PC-3 (cell line): ENCODE results near the gene UBASH3B. TPM values are rescaled to one million over a fixed set of nuclear protein-coding genes. Genes with fewer than 3 reads are reported as not detected.
A peak's percentile ranks its signal among the peaks of the same experiment; 100 is the strongest.

Experiments used
- ATAC-seq: fragments of 200-7000 bp; cut with Tn5 transposase; 2 replicates; pipeline ENCODE4 v1.9.1; 2020; ENCODE audit warnings: mild to moderate bottlenecking, moderate library complexity
- BruUV-seq: library from RNA; stranded (reverse); fragments of 400-500 nt; replicated peaks from 2 replicates; lab custom pipeline; 2021; lab: Mats Ljungman, UMichigan
- CTCF ChIA-PET: fragments of 300-600 bp; sonication (Branson Sonifier 250); formaldehyde crosslinking; loops from one replicate; lab custom pipeline; 2022; ENCODE audit warnings: antibody characterized with exemption; lab: Charles Lee
- POLR2A ChIA-PET: fragments of 300-600 bp; sonication (Branson Sonifier 250); formaldehyde crosslinking; loops from one replicate; lab custom pipeline; 2022; ENCODE audit warnings: antibody characterized with exemption; ENCODE audit not compliant: unreplicated experiment; lab: Charles Lee
- DNase-seq: peaks from one replicate; pipeline ENCODE4 v3.0.0-alpha.2; 2015
- H2AFZ ChIP-seq: fragments of 300-600 bp; sonication (generic); 2 replicates; pipeline ENCODE4 v1.6.0; 2016; ENCODE audit warnings: antibody characterized with exemption, low read length
- H3F3A ChIP-seq: fragments of 300-600 bp; sonication (generic); one replicate; pipeline ENCODE4 v1.6.0; 2017; ENCODE audit warnings: antibody characterized with exemption, low read length, control low read depth, mild to moderate bottlenecking; ENCODE audit not compliant: unreplicated experiment
- H3K27ac ChIP-seq: fragments of 300-600 bp; sonication (generic); 2 replicates; pipeline ENCODE4 v1.5.1; 2016; ENCODE audit warnings: mild to moderate bottlenecking, low read length
- H3K27me3 ChIP-seq: fragments of 300-600 bp; sonication (generic); 2 replicates; pipeline ENCODE4 v1.6.1; 2016; ENCODE audit warnings: low read length, mixed read lengths
- H3K36me3 ChIP-seq: fragments of 300-600 bp; sonication (generic); 2 replicates; pipeline ENCODE4 v1.6.1; 2016; ENCODE audit warnings: low read depth, mixed run types, low read length, mixed read lengths
- H3K4me1 ChIP-seq: fragments of 300-600 bp; sonication (generic); 2 replicates; pipeline ENCODE4 v1.5.1; 2016; ENCODE audit warnings: low read length; ENCODE audit not compliant: insufficient read depth
- H3K4me2 ChIP-seq: fragments of 300-600 bp; sonication (generic); 2 replicates; pipeline ENCODE4 v1.6.0; 2016; ENCODE audit warnings: low read length
- H3K4me3 ChIP-seq: fragments of 300-600 bp; sonication (generic); 2 replicates; pipeline ENCODE4 v1.5.1; 2016; ENCODE audit warnings: mild to moderate bottlenecking, low read length, mixed read lengths
- H3K79me2 ChIP-seq: fragments of 300-600 bp; sonication (generic); 2 replicates; pipeline ENCODE4 v1.6.1; 2017; ENCODE audit warnings: low read length, mixed read lengths
- H3K9ac ChIP-seq: fragments of 300-600 bp; sonication (generic); 2 replicates; pipeline ENCODE4 v1.6.0; 2016; ENCODE audit warnings: mild to moderate bottlenecking, low read length
- H3K9me2 ChIP-seq: fragments of 300-600 bp; sonication (generic); replicated peaks from 2 replicates; pipeline ENCODE4 v1.6.1; 2016; ENCODE audit warnings: mixed run types, low read length, mixed read lengths
- H3K9me3 ChIP-seq: fragments of 300-600 bp; sonication (generic); 2 replicates; pipeline ENCODE4 v1.6.1; 2016; ENCODE audit warnings: low read length, mixed read lengths
- H4K20me1 ChIP-seq: fragments of 300-600 bp; sonication (generic); 2 replicates; pipeline ENCODE4 v1.6.1; 2016; ENCODE audit warnings: low read length, mixed read lengths
- CTCF ChIP-seq: fragments of 300-600 bp; sonication (generic); conservative IDR thresholded peaks from 2 replicates; pipeline ENCODE4 v1.5.1; 2017; ENCODE audit warnings: antibody characterized with exemption, low read depth, mild to moderate bottlenecking, low read length
- EZH2 ChIP-seq: fragments of 300-600 bp; sonication (generic); IDR thresholded peaks from one replicate; pipeline ENCODE4 v1.6.1; 2017; ENCODE audit warnings: antibody characterized with exemption, mild to moderate bottlenecking, low read length; ENCODE audit not compliant: unreplicated experiment
- EZH2phosphoT487 ChIP-seq: fragments of 300-600 bp; sonication (generic); IDR thresholded peaks from 2 replicates; pipeline ENCODE4 v1.6.1; 2018; ENCODE audit warnings: mild to moderate bottlenecking, antibody characterized with exemption, low read length, borderline replicate concordance
- intact Hi-C: fragments of 100-400 bp; cut with micrococcal nuclease; formaldehyde crosslinking; loops from 2 replicates; pipeline ENCODE4 v1.9.0; 2023
- total RNA-seq: library from RNA; depleted of rRNA; stranded (reverse); fragments of >200 nt; gene quantifications from 2 replicates; pipeline ENCODE4 v1.2.3, GENCODE V29; 2014

The UBASH3B gene
- total RNA-seq, 1 experiment from 2014 or later = 178 TPM

DNA sequence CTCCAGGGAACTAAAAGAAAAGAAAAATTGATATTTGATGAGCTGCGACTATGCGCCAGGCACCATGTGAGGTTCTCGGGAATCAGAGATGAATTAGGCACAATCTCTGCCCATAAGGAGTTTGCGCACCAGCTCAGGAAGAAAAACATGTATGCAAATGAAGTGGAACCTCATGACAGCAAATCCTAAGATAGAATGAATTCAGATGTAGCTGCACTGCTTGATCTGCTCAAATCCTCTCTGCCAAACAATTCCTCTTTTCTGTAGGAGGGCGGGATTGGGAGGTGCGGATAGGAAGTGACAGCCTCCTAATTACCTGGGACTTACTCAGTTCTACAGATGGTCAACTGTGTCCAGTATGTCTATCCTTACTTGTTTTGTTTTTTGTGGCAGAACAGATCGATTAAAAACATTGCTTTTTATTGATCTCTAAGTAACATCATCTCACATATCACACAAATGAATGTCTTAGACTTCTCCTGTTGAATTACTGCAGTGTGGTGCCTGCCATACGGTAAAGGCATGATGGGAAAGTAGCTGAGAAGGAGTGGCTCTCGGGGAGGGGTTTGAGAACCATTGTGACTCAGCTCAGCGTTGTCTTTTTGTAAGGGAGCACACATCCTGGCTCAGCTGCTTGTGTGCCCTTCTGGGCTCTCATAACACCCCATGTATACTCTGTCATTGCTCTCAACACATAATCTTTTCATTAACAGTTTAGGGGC, 196.7 kb downstream of the UBASH3B start:
- Histone ChIP-seq H3K4me3 (no peak overlapping the region), H3K27me3 (no peaks in the 10 kb centered on the region), H3K9me2 (no peaks in the 10 kb centered on the region), H3K36me3 (no peaks in the 10 kb centered on the region), H3K9me3 (no peaks in the 10 kb centered on the region), H3K4me2 (no peak overlapping the region), H3K4me1 (peaks cover 31% of the 10 kb centered on the region), H3K9ac (no peak overlapping the region), H3F3A (peaks cover 8% of the 10 kb centered on the region), H3K27ac (no peak overlapping the region; the same call in 1 of the 2 replicates), H3K79me2 (no peaks in the 10 kb centered on the region), H4K20me1 (no peaks in the 10 kb centered on the region), H2AFZ (peak overlapping the region; percentile 45)
- ATAC-seq (no peak), DNase-seq (peak; percentile 43)
- ChIA-PET CTCF (interaction anchor here (0.6 to 2.3 kb wide), 8 partner anchors 8 to 346 kb away, joined by 3 to 11 read pairs (median 5); no protein-coding TSS in a partner anchor), POLR2A (no interaction called here)
- BruUV-seq = no TSS peak
- TF ChIP-seq EZH2 (no peak), EZH2phosphoT487 (no peak), CTCF (no peak)
- intact Hi-C loops = no loop called here

- H3K9me2 ChIP-seq = no peaks in the 10 kb centered on the region
- H2AFZ ChIP-seq = peak overlapping the region; percentile 45; the same call in 1 of the 2 replicates
- ChIA-PET POLR2A (no interaction called here), CTCF (interaction anchor here (0.6 to 2.3 kb wide), 8 partner anchors 8 to 347 kb away, joined by 3 to 11 read pairs (median 5); no protein-coding TSS in a partner anchor)
- no peaks in the 10 kb centered on the region for H3K27me3 ChIP-seq
- TF ChIP-seq EZH2phosphoT487 (no peak), EZH2 (no peak), CTCF (no peak)
- peaks cover 36% of the 10 kb centered on the region for H3K4me1 ChIP-seq
- no peak overlapping the region for H3K4me2 ChIP-seq
- H3F3A ChIP-seq = peaks cover 8% of the 10 kb centered on the region
- DNase-seq (no peak), ATAC-seq (no peak)
- no TSS peak for BruUV-seq
- H3K9me3 ChIP-seq = no peaks in the 10 kb centered on the region
- no peak overlapping the region; the same call in 1 of the 2 replicates for H3K27ac ChIP-seq
- H3K36me3 ChIP-seq = no peaks in the 10 kb centered on the region
- no peaks in the 10 kb centered on the region for H3K79me2 ChIP-seq
- H3K4me3 ChIP-seq = no peak overlapping the region
- H3K9ac ChIP-seq = no peak overlapping the region
- no peaks in the 10 kb centered on the region for H4K20me1 ChIP-seq
- intact Hi-C loops = no loop called here
Measured at GRCh38 chr11:122852796-122853160, 197.3 kb downstream of the UBASH3B start.

- Histone ChIP-seq H3K9me3 (no peaks in the 10 kb centered on the region), H3F3A (peaks cover 8% of the 10 kb centered on the region), H3K9me2 (no peaks in the 10 kb centered on the region), H3K4me2 (no peak overlapping the region), H3K9ac (peak overlapping the region; percentile 52), H3K79me2 (no peaks in the 10 kb centered on the region), H3K4me1 (peaks cover 41% of the 10 kb centered on the region), H3K4me3 (no peak overlapping the region), H3K27me3 (no peaks in the 10 kb centered on the region), H2AFZ (no peak overlapping the region; the same call in 1 of the 2 replicates), H3K36me3 (no peaks in the 10 kb centered on the region), H4K20me1 (no peaks in the 10 kb centered on the region), H3K27ac (no peak overlapping the region)
- BruUV-seq = no TSS peak
- TF ChIP-seq EZH2 = no peak
- no peak for TF ChIP-seq EZH2phosphoT487
- no peak for TF ChIP-seq CTCF
- DNase-seq = no peak
- CTCF ChIA-PET = interaction anchor here (2.1 to 2.3 kb wide), 2 partner anchors 50 to 57 kb away, joined by 9 to 11 read pairs; no protein-coding TSS in a partner anchor
- ATAC-seq = no peak
- intact Hi-C loops = no loop called here
- POLR2A ChIA-PET = no interaction called here
Measured at GRCh38 chr11:122853261-122853660, 197.7 kb downstream of the UBASH3B start.
